ENCODE data around the gene THSD4. TPM values are rescaled to one million over a fixed set of nuclear protein-coding genes. Genes with fewer than 3 reads are reported as not detected.

Gene THSD4
- total RNA-seq, 2 donors from 2014 or later: 71.2 to 150 TPM

GRCh38 chr15:71409541-71409940 lies 294.3 kb downstream of the THSD4 start:
- no peaks in the 10 kb centered on the region for H3K27me3 ChIP-seq (replicated peaks; ENCODE audit: insufficient read depth)
- H3K27ac ChIP-seq: peak overlapping the region; percentile 8 to 40
- no peaks in the 10 kb centered on the region for H3K36me3 ChIP-seq
- no peaks in the 10 kb centered on the region for H3K9me3 ChIP-seq
- no peak for DNase-seq (ENCODE audit: low spot score)
- H3K4me1 ChIP-seq (ENCODE audit: control insufficient read depth in 1 of 2, low read depth in 2 of 2): peaks cover 22 to 66% of the 10 kb centered on the region in 2 donors
- no peak for ATAC-seq (ENCODE audit: insufficient number of reproducible peaks, low FRiP score, low read depth)
- no peak for TF ChIP-seq CTCF (IDR thresholded peaks at IDR 0.05)
- no peak overlapping the region for H3K4me3 ChIP-seq

- DNase-seq (ENCODE audit: low spot score) (no peak), ATAC-seq (ENCODE audit: insufficient number of reproducible peaks, low FRiP score, low read depth) (no peak)
- H3K27me3 ChIP-seq (replicated peaks; ENCODE audit: insufficient read depth): no peaks in the 10 kb centered on the region
- H3K4me1 ChIP-seq (ENCODE audit: control insufficient read depth in 1 of 2, low read depth in 2 of 2): peaks cover 22 to 74% of the 10 kb centered on the region in 2 donors
- no peaks in the 10 kb centered on the region for H3K36me3 ChIP-seq
- no peaks in the 10 kb centered on the region for H3K9me3 ChIP-seq
- no peak for TF ChIP-seq CTCF (IDR thresholded peaks at IDR 0.05)
- peak overlapping the region in 1 of 2 donors; percentile 40 for H3K27ac ChIP-seq
- no peak overlapping the region for H3K4me3 ChIP-seq
Observed at GRCh38 chr15:71410347-71410746, 295.1 kb downstream of the THSD4 start.

GRCh38 chr15:71411538-71412482 lies 296.5 kb downstream of the THSD4 start:
- Histone ChIP-seq H3K27ac (peak overlapping the region; percentile 92 to 93), H3K36me3 (no peaks in the 10 kb centered on the region), H3K27me3 (replicated peaks; ENCODE audit: insufficient read depth) (no peaks in the 10 kb centered on the region), H3K4me3 (peak overlapping the region; percentile 60), H3K4me1 (ENCODE audit: control insufficient read depth in 1 of 2, low read depth in 2 of 2) (peaks cover 22 to 78% of the 10 kb centered on the region in 2 donors), H3K9me3 (no peaks in the 10 kb centered on the region)
- peak; percentile 99 for ATAC-seq (ENCODE audit: insufficient number of reproducible peaks, low FRiP score, low read depth)
- peak; percentile 62 for DNase-seq (ENCODE audit: low spot score)
- peak; percentile 39 for TF ChIP-seq CTCF (IDR thresholded peaks at IDR 0.05)

GRCh38 chr15:71413419-71413818 lies 298.1 kb downstream of the THSD4 start:
- peaks cover 3% of the 10 kb centered on the region for H3K9me3 ChIP-seq
- H3K27me3 ChIP-seq (replicated peaks; ENCODE audit: insufficient read depth): no peaks in the 10 kb centered on the region
- DNase-seq (ENCODE audit: low spot score) (no peak), ATAC-seq (ENCODE audit: insufficient number of reproducible peaks, low FRiP score, low read depth) (no peak)
- no peaks in the 10 kb centered on the region for H3K36me3 ChIP-seq
- TF ChIP-seq CTCF (IDR thresholded peaks at IDR 0.05): no peak
- no peak overlapping the region for H3K4me3 ChIP-seq
- H3K27ac ChIP-seq: peak overlapping the region; percentile 54 to 92
- peaks cover 22 to 68% of the 10 kb centered on the region in 2 donors for H3K4me1 ChIP-seq (ENCODE audit: control insufficient read depth in 1 of 2, low read depth in 2 of 2)

- no peak for ATAC-seq (ENCODE audit: insufficient number of reproducible peaks, low FRiP score, low read depth)
- TF ChIP-seq CTCF (IDR thresholded peaks at IDR 0.05): no peak
- H3K27ac ChIP-seq: peak overlapping the region; percentile 54 to 92
Observed at GRCh38 chr15:71414853-71415252, 299.6 kb downstream of the THSD4 start.

More at GRCh38 chr15:71414853-71415252, 299.6 kb downstream of the THSD4 start:
- no peaks in the 10 kb centered on the region for H3K36me3 ChIP-seq
- H3K4me3 ChIP-seq: no peak overlapping the region
- peaks cover 3% of the 10 kb centered on the region for H3K9me3 ChIP-seq
- H3K4me1 ChIP-seq (ENCODE audit: control insufficient read depth in 1 of 2, low read depth in 2 of 2): peaks cover 19 to 57% of the 10 kb centered on the region in 2 donors
- no peaks in the 10 kb centered on the region for H3K27me3 ChIP-seq (replicated peaks; ENCODE audit: insufficient read depth)
- no peak for DNase-seq (ENCODE audit: low spot score)

All from thoracic aorta (tissue), 2 donors.